Measurements from ENCODE around the gene HDAC6. TPM values are rescaled to one million over a fixed set of nuclear protein-coding genes. Genes with fewer than 3 reads are reported as not detected.

HDAC6 gene
- total RNA-seq, 4 donors from 2014 or later = 26.8 to 64.0 (median 47.7) TPM

DNA sequence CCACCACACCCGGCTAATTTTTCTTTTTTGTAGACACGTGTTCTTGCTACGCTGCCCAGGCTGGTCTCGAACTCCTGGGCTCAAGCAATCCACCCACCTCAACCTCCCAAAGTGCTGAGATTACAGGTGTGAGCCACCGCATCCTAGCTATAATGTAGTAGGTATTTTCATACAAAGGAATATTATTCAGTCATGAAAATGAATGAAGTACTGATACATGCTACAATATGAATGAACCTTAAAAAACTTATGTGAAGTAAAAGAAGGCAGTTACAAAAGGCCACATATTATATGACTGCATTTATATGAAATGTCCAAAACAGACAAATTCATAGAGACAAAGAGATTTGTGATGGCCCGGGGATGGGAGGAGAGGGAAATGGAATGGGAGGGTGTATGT is 20.2 kb upstream of the HDAC6 start:
- no peaks in the 10 kb centered on the region for H3K36me3 ChIP-seq
- 86% methylated on average over 6 of the region's 6 CpGs for WGBS
- no peaks in the 10 kb centered on the region for H3K4me1 ChIP-seq
- H3K4me3 ChIP-seq = no peak overlapping the region
- H3K27me3 ChIP-seq = peaks cover 0 to 6% (median 0%) of the 10 kb centered on the region in 4 donors
- no peak for DNase-seq (ENCODE audit: extremely low spot score)
- intact Hi-C loops (cut with DNase I) = no loop called here
- H3K9me3 ChIP-seq = no peaks in the 10 kb centered on the region
- TF ChIP-seq POLR2A (IDR thresholded peaks at IDR 0.05; ENCODE audit: low read depth) (no peak), POLR2AphosphoS5 (IDR thresholded peaks at IDR 0.05) (no peak), EP300 (IDR thresholded peaks at IDR 0.05) (no peak)
- TF ChIP-seq, protein P1, sequence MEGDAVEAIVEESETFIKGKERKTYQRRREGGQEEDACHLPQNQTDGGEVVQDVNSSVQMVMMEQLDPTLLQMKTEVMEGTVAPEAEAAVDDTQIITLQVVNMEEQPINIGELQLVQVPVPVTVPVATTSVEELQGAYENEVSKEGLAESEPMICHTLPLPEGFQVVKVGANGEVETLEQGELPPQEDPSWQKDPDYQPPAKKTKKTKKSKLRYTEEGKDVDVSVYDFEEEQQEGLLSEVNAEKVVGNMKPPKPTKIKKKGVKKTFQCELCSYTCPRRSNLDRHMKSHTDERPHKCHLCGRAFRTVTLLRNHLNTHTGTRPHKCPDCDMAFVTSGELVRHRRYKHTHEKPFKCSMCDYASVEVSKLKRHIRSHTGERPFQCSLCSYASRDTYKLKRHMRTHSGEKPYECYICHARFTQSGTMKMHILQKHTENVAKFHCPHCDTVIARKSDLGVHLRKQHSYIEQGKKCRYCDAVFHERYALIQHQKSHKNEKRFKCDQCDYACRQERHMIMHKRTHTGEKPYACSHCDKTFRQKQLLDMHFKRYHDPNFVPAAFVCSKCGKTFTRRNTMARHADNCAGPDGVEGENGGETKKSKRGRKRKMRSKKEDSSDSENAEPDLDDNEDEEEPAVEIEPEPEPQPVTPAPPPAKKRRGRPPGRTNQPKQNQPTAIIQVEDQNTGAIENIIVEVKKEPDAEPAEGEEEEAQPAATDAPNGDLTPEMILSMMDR (IDR thresholded peaks at IDR 0.05) = no peak
- no peak overlapping the region for H3K27ac ChIP-seq (replicated peaks in 1 of 4)

DNA sequence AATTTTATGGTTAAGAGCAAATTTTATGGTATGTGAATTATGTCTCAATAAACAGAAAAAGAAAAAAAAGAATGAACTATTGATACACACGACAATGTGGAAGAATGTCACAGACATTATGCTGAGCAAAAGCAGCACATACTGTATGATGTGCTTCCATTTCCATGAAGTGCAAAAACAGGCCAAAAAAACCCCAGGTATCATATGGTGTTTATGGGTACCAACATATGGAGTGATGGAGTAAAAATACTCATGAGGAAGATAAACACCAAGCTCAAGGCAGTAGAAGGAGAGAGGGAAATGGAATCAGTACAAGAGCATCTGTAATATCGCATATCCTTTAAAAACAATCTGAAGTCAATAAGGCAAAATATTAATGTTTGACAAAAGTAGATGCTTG is 19.7 kb upstream of the HDAC6 start:
- no peak overlapping the region for H3K27ac ChIP-seq (replicated peaks in 1 of 4)
- peaks cover 0 to 9% (median 0%) of the 10 kb centered on the region in 4 donors for H3K27me3 ChIP-seq
- 63% methylated on average over 2 of the region's 2 CpGs for WGBS
- no peak overlapping the region for H3K4me3 ChIP-seq
- TF ChIP-seq EP300 (IDR thresholded peaks at IDR 0.05) (no peak), POLR2AphosphoS5 (IDR thresholded peaks at IDR 0.05) (no peak), POLR2A (IDR thresholded peaks at IDR 0.05; ENCODE audit: low read depth) (no peak)
- TF ChIP-seq, protein P1 (IDR thresholded peaks at IDR 0.05) = no peak
- no peaks in the 10 kb centered on the region for H3K36me3 ChIP-seq
- DNase-seq (ENCODE audit: extremely low spot score) = no peak
- no peaks in the 10 kb centered on the region for H3K9me3 ChIP-seq
- intact Hi-C loops (cut with DNase I) = no loop called here
- H3K4me1 ChIP-seq = no peaks in the 10 kb centered on the region

DNA sequence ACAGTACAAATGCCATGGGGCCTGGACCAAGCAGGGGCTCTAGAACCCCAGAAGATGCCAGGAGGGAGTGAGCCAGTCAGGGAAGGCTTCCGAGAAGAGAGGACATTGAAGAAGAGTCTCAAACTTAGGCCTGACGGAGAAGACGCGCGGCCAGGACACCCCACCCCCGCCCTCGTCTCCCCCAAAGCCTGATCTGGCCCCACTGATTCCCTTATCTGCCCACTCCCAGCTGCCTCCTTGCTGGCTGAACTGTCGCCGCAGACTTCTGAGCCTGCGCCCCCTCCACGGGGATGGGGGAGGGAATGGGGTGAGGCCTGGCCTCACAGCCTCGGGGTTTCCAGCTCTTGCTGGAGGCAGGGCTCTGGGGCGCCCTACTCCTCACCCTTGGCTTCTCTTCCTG is 19.1 kb upstream of the HDAC6 start:
- Histone ChIP-seq H3K36me3 (no peaks in the 10 kb centered on the region), H3K4me1 (no peaks in the 10 kb centered on the region), H3K27me3 (peaks cover 0 to 15% (median 0%) of the 10 kb centered on the region in 4 donors), H3K9me3 (no peaks in the 10 kb centered on the region), H3K4me3 (no peak overlapping the region), H3K27ac (replicated peaks in 1 of 4) (no peak overlapping the region)
- intact Hi-C loops (cut with DNase I) = no loop called here
- 89% methylated on average over 8 of the region's 13 CpGs for WGBS
- DNase-seq (ENCODE audit: extremely low spot score) = no peak
- TF ChIP-seq, protein P1 (IDR thresholded peaks at IDR 0.05) = no peak
- TF ChIP-seq POLR2A (IDR thresholded peaks at IDR 0.05; ENCODE audit: low read depth) (no peak), POLR2AphosphoS5 (IDR thresholded peaks at IDR 0.05) (no peak), EP300 (IDR thresholded peaks at IDR 0.05) (no peak)

DNA sequence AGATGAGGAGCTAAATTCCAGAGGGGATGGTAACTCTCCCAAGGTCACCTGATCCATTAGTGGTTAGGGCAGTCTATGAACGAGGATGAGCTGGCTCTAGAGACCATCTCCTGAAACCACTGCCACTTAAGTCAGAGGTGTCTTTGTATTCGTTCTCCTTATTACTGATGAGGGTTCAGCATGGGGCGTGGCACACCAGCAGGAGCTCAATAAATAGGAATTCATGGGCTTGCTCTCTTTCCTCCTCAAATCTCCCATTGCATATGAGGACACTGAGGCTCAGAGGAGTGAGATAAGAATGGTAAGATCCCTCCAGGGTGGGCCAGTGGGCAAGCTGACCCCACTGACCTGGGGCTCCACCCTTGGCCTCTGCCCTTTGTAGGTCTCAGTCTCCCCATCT is 17.1 kb upstream of the HDAC6 start:
- WGBS = 73% methylated on average over 3 of the region's 3 CpGs
- no peak overlapping the region for H3K27ac ChIP-seq (replicated peaks in 1 of 4)
- no peak for DNase-seq (ENCODE audit: extremely low spot score)
- TF ChIP-seq POLR2A (IDR thresholded peaks at IDR 0.05; ENCODE audit: low read depth) = no peak
- TF ChIP-seq, protein P1 (IDR thresholded peaks at IDR 0.05) = no peak
- no peak for TF ChIP-seq EP300 (IDR thresholded peaks at IDR 0.05)
- TF ChIP-seq POLR2AphosphoS5 (IDR thresholded peaks at IDR 0.05) = no peak
- no peaks in the 10 kb centered on the region for H3K4me1 ChIP-seq
- intact Hi-C loops (cut with DNase I) = no loop called here
- H3K36me3 ChIP-seq = no peaks in the 10 kb centered on the region
- H3K27me3 ChIP-seq = peaks cover 0 to 16% (median 0%) of the 10 kb centered on the region in 4 donors
- H3K9me3 ChIP-seq = no peaks in the 10 kb centered on the region
- no peak overlapping the region for H3K4me3 ChIP-seq

DNA sequence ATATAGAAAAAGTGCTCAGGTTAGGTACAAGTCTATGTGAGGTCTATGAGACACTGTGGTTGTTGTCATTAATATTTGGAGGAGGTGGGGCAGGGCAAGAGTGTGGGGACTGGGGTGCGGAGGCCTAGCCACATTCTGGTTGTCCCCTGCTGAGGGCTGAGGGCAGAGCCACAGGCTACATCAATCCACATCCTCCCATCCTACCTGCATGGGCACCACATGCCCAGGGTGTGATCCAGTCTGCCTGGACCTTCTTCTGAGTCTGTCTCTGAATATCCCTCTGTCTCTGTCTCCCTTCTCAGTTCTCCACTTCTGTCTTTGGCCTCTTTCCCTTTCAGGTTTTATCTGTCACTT is 16.7 kb upstream of the HDAC6 start:
- Histone ChIP-seq H3K27ac (replicated peaks in 1 of 4) (no peak overlapping the region), H3K4me1 (no peaks in the 10 kb centered on the region), H3K4me3 (no peak overlapping the region), H3K36me3 (no peaks in the 10 kb centered on the region), H3K9me3 (no peaks in the 10 kb centered on the region), H3K27me3 (peaks cover 0 to 16% (median 0%) of the 10 kb centered on the region in 4 donors)
- no peak for DNase-seq (ENCODE audit: extremely low spot score)
- 88% methylated on average over 1 of the region's 1 CpG for WGBS
- TF ChIP-seq EP300 (IDR thresholded peaks at IDR 0.05) (no peak), POLR2AphosphoS5 (IDR thresholded peaks at IDR 0.05) (no peak), POLR2A (IDR thresholded peaks at IDR 0.05; ENCODE audit: low read depth) (no peak)
- TF ChIP-seq, protein P1 (IDR thresholded peaks at IDR 0.05) = no peak
- intact Hi-C loops (cut with DNase I) = no loop called here
